Stimulated activated naive CD8-positive, alpha-beta T cell treated with anti-CD3 and anti-CD28 coated beads, Interleukin-15, Interleukin-2, amounts not matched to agents 100 ng/mL and 50 ng/mL, for 24 hours (primary cell): Measurements from ENCODE around the gene NHSL2.
"Not testable (repeated sequence)": the region's sequence is repeated elsewhere in the genome, so short reads cannot be mapped to it uniquely, and the experiment has no call there.

ENCODE experiments used
- H3K27ac Mint-ChIP-seq: one replicate; pipeline ENCODE4 v1.8.0; 2021; ENCODE audit warnings: mild to moderate bottlenecking, mixed read lengths
- H3K27me3 Mint-ChIP-seq: one replicate; pipeline ENCODE4 v1.8.0; 2021; ENCODE audit warnings: mixed read lengths
- H3K36me3 Mint-ChIP-seq: one replicate; pipeline ENCODE4 v1.8.0; 2021; ENCODE audit warnings: low read depth, mixed read lengths
- H3K4me1 Mint-ChIP-seq: one replicate; pipeline ENCODE4 v1.8.0; 2021; ENCODE audit warnings: low read depth, mixed read lengths
- H3K4me3 Mint-ChIP-seq: one replicate; pipeline ENCODE4 v1.8.0; 2021; ENCODE audit warnings: mild to moderate bottlenecking, mixed read lengths
- H3K9me3 Mint-ChIP-seq: one replicate; pipeline ENCODE4 v1.8.0; 2021; ENCODE audit warnings: mixed read lengths

NHSL2 gene

DNA sequence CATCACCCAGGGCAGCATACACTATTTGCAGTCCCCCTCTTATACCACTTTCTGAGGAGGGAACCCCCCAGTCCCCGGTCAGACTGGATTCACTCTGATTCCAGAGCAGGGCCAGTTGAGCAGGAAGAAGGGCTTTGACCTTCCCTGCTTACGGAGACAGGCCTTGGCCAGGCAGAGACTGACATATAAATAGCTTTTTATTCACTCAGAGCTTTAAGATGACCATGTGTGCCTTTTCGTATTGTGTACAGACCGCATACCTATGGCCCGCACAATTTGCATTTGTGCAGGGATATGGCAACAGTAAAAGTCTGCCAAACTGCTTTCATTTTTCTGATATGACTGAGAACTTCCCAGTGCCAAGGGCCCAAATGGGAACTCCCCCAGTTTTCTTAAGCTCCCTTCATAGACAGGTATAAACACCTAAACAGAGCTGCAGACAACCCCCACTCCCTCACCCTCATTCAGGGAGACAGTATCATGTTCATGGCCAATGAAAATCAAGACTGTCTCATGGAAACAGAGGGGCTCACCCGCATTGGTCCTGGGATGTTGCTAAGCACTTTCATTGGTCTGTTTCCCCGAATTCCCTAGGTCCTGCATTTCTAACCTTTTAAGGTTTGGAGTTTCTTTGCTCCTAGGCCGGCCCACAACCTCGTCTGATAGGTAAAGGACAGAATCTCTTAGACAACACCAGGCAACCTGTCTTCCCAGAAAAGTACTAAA is 135.1 kb downstream of the NHSL2 start:
- H3K9me3 Mint-ChIP-seq: no peaks in the 10 kb centered on the region
- no peaks in the 10 kb centered on the region for H3K36me3 Mint-ChIP-seq
- H3K4me3 Mint-ChIP-seq: no peak overlapping the region
- H3K4me1 Mint-ChIP-seq: peaks cover 10% of the 10 kb centered on the region
- no peak overlapping the region for H3K27ac Mint-ChIP-seq
- H3K27me3 Mint-ChIP-seq: peaks cover 3% of the 10 kb centered on the region

DNA sequence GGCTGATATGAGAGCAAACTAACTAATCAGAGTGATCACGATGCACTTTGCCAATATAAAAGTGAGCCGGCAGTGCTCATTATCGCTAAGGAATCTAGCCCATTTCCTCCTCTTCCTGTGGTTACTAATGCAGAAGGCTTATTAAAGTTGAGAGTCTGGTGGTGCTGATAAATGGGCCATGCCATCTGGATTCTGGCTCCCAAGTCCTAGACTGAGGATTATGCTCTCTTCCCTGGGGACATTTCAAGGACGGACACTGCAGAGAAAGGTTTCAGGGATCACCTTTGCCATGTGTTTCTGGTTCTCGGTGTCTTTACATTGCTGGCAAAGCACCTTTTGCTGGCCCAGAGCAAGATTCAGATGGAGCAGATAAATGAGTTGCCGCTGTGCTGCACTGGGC is 135.8 kb downstream of the NHSL2 start:
- Mint-ChIP-seq H3K27ac (no peak overlapping the region), H3K4me3 (no peak overlapping the region), H3K4me1 (peaks cover 10% of the 10 kb centered on the region), H3K9me3 (no peaks in the 10 kb centered on the region), H3K36me3 (no peaks in the 10 kb centered on the region), H3K27me3 (no peaks in the 10 kb centered on the region)

DNA sequence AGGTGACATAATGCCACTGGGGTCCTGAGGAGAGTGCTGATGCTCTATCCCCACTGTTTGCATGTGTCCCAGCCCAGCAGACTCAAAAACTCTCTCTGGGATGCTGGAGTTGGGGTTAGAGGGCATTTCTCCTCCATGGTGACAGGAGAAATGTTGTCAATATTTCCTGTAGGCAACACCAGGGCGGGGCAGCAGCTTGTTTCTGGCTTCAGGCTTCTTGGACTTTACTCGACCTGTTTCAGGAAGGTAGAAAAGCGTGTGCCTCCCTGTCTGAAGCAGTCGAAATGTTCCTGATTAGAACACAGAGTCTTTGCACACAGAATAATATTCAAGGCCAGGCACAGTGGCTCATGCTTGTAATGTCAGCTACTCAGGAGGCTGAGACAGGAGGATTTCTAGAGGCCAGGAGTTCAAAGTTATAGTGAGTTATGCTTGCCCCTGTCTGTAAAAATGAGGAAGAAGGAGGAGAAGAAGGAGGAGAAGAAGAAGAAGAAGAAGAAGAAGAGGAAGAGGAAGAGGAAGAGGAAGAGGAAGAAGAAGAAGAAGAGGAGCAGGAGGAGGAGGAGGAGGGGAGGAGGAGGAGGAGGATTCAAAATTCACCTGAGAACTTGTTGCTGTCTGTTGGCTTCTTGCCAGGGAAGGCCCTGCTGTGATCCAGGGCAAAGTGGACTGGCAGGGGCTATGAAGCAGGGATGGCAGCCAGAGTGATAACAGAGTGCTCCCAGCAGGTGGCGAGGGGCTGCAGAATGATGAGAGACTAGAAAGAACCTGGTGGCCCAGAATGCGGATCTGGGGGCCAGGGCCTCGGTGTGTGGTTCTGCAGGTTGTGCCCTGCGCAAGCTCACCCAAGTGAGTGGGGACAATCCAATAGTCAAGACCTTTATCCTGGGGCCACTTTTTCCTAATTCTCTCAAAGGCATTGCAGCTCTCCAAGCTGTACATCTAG is 138.1 kb downstream of the NHSL2 start:
- H3K4me3 Mint-ChIP-seq: no peak overlapping the region
- H3K36me3 Mint-ChIP-seq: no peaks in the 10 kb centered on the region
- no peak overlapping the region for H3K27ac Mint-ChIP-seq
- H3K27me3 Mint-ChIP-seq: no peaks in the 10 kb centered on the region
- no peaks in the 10 kb centered on the region for H3K9me3 Mint-ChIP-seq
- H3K4me1 Mint-ChIP-seq: peaks cover 10% of the 10 kb centered on the region

DNA sequence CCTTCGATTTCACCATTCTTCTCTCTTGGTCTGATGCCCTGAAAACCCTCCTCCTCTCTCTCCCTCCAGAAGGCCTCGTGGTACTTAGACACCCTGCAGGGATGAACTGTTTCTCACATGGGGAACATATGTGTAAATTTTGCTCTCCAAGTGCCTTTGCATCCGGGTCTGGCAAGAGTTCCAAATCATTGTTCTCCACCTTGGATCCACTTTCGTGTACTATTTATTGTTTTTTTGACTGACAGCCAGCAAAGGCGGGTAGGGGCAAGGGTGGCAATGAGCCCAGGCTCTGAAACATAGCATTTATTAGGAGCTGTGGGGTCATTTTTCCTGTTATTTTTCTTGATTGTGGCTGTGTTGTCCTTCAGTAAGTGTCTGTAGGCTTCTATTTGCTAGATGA is 139.4 kb downstream of the NHSL2 start:
- Mint-ChIP-seq H3K4me1 (peaks cover 10% of the 10 kb centered on the region), H3K4me3 (no peak overlapping the region), H3K27me3 (no peaks in the 10 kb centered on the region), H3K36me3 (no peaks in the 10 kb centered on the region), H3K27ac (no peak overlapping the region), H3K9me3 (no peaks in the 10 kb centered on the region)

DNA sequence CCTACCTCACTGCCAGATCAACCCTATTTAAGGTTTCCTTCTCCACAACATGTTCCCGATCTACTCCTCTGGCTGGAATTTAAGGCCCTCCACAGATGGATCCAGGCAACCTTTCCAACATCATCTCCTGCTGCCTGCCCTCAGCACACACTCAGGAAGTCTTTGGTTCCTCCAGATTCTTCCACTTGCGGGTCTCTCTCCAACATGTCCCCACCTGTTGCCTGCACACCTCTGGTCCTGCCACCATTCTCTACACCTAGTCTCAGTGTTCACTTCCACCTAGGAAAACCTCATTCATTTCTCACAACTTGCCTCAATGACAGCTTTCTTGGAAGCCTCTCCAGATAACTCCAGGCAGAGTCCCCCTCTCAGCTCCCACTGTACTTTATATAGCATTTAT is 140.9 kb downstream of the NHSL2 start:
- Mint-ChIP-seq H3K27ac (no peak overlapping the region), H3K9me3 (no peaks in the 10 kb centered on the region)

DNA sequence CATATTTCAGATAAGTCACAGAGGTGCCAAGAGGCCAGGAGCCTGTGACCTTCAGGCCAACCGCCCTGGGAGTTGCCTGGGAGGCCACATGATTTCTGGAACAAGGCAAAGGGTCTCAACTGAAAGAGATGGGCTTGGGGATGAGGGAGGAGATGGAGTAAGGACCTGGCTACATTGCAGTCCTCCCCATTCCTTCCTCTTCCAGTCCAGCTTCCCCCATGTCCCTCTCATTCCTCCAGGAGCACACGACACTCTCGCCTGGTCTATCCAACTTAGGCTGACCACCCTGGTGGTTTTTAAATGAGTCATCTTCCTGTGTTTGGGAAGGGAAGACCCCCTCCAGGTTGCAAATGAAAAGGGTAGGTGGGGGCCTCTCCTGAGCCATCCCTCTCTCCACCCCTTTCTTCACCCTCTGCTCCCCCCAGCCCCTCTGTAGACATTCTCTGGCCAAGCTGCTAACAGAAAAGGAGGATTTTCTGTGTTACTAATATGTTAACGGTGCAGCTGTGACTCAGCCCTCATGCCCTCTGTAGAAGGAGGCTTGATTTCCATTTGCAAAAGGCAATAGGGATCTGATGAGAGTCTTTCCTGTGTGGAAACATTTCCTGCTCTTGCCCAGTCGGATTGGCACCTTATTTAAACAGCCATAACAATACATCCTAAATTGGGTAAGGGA is 141.9 kb downstream of the NHSL2 start:
- Mint-ChIP-seq H3K36me3 (no peaks in the 10 kb centered on the region), H3K4me1 (no peaks in the 10 kb centered on the region), H3K4me3 (no peak overlapping the region), H3K27ac (no peak overlapping the region), H3K9me3 (no peaks in the 10 kb centered on the region), H3K27me3 (no peaks in the 10 kb centered on the region)

More for the DNA sequence above, 140.9 kb downstream of the NHSL2 start:
- Mint-ChIP-seq H3K36me3 (no peaks in the 10 kb centered on the region), H3K4me3 (no peak overlapping the region), H3K4me1 (no peaks in the 10 kb centered on the region), H3K27me3 (no peaks in the 10 kb centered on the region)

DNA sequence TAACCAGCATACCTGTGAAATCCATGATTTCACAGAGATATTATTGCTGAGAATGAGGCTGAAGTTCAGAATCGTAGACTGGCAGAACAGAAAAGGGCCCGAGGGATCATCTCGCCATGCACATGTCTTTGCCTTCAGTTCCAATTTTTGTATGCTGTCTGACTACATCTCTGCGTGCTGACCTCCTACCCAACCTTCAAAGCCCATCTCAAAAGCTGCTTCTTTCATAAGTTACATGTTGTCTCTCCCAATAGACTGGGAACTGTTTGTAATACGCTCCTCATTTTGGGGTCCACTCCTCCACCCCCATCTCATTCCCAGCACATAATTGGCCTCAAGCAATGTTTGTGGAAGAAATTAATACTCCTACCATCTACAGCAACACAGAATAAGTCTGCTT is 142.9 kb downstream of the NHSL2 start:
- no peaks in the 10 kb centered on the region for H3K36me3 Mint-ChIP-seq
- H3K4me3 Mint-ChIP-seq: no peak overlapping the region
- no peak overlapping the region for H3K27ac Mint-ChIP-seq
- no peaks in the 10 kb centered on the region for H3K27me3 Mint-ChIP-seq
- no peaks in the 10 kb centered on the region for H3K9me3 Mint-ChIP-seq
- no peaks in the 10 kb centered on the region for H3K4me1 Mint-ChIP-seq

DNA sequence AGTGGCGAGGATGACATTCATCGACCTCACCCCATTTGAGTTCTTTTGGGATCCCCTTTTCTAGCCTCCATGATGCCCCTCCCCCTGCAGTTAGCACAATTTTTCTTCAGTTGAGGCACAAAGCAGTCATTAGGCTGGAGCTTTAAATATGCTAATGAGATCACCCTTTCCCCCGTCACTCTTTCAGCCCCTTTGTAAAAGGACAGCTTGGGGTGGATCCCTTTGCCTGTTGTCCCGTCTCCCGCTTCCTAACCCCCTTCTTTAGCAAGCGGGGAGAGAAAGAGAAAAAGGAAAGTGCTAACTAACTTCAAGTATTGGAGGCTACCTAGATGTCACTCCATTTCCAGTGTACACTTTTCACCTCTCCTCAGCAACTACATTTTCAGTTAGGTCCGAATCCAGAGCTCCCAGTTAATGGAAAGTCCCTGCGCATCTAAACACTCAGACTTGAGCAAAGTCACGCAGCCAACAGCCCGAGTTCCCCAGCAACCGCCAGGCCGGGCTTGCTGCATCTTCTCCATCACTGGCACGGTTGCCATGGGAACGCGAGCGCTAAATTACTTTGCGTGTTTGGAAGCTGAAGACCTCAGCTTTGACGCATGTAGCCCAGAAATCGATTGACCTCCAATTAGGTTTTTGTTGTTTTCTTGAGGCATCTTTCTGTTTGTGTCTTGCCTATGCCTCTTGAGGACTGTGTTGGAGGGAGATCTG is 144.3 kb downstream of the NHSL2 start:
- H3K27ac Mint-ChIP-seq: no peak overlapping the region

DNA sequence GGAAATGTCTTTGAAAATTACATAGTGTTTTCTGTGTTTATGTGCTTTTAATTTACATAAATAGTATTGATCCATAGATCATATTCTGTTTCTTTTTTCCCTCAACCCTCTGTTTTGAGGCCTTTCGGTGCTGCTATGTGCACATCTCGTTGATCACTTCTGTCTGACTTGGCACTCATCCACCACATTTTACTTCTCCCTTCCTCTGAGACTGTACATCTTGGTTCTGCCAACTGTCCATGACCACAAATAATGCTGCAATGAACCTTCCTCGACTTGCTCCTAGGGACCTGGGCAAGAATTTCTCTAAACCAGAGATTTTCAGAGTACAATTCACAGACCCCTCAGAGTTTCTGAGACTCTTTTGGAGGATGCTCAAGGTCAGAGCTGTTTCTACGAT is 146.7 kb downstream of the NHSL2 start:
- Mint-ChIP-seq H3K9me3 (no peaks in the 10 kb centered on the region), H3K4me1 (no peaks in the 10 kb centered on the region), H3K27me3 (no peaks in the 10 kb centered on the region), H3K27ac (no peak overlapping the region), H3K36me3 (no peaks in the 10 kb centered on the region), H3K4me3 (no peak overlapping the region)

More for the DNA sequence above, 144.3 kb downstream of the NHSL2 start:
- no peaks in the 10 kb centered on the region for H3K9me3 Mint-ChIP-seq
- no peak overlapping the region for H3K4me3 Mint-ChIP-seq
- H3K4me1 Mint-ChIP-seq: no peaks in the 10 kb centered on the region
- no peaks in the 10 kb centered on the region for H3K27me3 Mint-ChIP-seq
- no peaks in the 10 kb centered on the region for H3K36me3 Mint-ChIP-seq

DNA sequence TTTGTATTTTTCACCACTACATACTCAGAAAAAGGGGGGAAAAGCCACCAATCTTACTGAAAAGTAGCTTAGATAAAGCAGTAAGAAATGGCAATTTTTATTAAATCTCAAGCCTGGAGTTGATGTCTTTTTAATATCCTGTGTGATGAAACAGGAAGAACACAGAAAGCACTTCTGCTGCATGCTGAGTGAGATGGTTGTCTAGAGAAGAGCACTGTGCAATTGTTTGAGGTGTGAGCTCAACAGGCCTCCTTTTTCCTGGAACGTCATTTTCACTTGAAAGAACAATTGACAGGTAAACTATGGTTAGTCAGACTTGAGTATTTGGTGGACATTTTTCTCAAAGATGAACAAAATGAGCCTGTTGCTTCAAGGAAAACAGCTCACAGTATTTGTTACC is 147.2 kb downstream of the NHSL2 start:
- no peaks in the 10 kb centered on the region for H3K36me3 Mint-ChIP-seq
- no peak overlapping the region for H3K27ac Mint-ChIP-seq
- no peak overlapping the region for H3K4me3 Mint-ChIP-seq
- no peaks in the 10 kb centered on the region for H3K4me1 Mint-ChIP-seq
- no peaks in the 10 kb centered on the region for H3K9me3 Mint-ChIP-seq
- H3K27me3 Mint-ChIP-seq: no peaks in the 10 kb centered on the region

DNA sequence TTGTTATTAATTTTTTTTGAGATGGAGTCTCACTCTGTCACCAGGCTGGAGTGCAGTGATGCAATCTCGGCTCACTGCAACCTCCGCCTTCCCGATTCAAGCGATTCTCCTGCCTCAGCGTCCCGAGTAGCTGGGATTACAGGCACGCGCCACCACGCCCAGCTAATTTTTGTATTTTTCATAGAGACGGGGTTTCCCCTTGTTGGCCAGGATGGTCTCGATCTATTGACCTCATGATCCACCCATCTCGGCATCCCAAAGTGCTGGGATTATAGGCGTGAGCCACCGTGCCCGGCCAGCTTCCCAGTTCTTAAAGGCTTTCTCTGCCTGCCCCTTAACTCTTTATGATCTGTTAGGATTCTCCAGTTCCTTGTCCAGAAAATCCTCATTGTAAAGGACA is 147.7 kb downstream of the NHSL2 start:
- not testable (repeated sequence) for H3K4me1 Mint-ChIP-seq, H3K9me3 Mint-ChIP-seq, H3K27ac Mint-ChIP-seq, H3K36me3 Mint-ChIP-seq, H3K4me3 Mint-ChIP-seq, H3K27me3 Mint-ChIP-seq

DNA sequence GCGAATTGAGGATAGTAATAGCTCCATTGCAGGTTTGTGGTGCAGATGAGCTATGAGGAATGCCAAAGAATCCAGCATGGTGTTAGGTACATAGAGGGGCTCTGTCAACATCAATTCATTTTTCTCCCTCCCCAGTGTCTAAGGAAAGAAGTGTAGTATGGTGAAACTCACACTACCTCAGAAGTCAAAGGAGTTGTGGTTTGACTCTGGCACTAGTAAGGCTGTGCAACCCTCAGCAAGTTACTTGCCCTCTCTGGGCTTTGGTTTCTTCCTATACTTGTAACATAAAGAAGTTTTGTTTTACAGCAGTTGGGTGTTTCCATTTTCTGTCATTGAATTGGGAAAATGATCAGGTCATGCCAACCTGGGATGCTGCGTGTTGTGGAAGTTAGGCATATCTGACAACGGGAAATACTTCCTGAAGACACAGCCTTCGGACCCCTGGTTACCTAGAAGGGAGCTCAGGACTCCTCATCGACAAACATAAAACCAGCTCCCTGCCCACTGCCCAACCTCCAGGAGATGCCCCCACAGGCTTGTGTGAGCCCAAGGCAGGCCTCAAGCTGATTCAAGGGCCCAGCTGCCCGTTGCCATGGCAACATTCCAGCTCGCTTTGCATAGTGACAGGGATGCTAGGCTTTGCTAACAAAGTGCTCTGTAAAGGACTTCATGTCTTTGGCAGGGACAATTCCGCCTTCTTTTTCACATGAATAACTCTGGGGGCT is 149.7 kb downstream of the NHSL2 start:
- Mint-ChIP-seq H3K36me3 (no peaks in the 10 kb centered on the region), H3K4me1 (no peaks in the 10 kb centered on the region), H3K27ac (no peak overlapping the region), H3K9me3 (no peaks in the 10 kb centered on the region), H3K4me3 (no peak overlapping the region), H3K27me3 (no peaks in the 10 kb centered on the region)

DNA sequence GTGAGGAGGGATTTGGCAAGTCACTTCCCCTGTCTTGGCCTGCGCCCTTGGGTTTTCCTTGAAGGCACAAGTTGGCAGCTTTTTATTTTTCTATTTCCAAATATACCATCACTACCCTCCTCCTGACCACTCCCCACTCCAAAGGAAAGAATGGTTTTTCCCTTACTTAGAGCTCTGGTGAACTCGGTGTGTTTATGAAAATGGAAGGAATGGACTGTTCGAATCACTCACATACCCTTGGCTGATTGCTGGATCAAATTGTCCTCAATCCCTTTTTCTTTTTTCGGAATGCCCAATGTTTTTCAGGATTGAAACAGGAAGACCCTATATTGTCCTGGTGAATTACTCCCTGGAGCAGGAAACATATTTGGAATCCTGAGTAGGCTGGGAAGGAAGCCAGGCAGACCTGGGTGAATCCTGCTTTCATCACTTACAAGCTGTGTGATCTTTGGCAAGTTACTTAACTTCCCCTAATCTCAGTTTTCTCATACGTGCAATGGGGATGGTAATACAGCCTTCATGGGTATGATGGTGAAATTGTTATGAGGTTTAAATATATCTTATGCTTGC is 150.4 kb downstream of the NHSL2 start:
- no peak overlapping the region for H3K4me3 Mint-ChIP-seq
- no peaks in the 10 kb centered on the region for H3K4me1 Mint-ChIP-seq
- H3K9me3 Mint-ChIP-seq: no peaks in the 10 kb centered on the region
- peaks cover 3% of the 10 kb centered on the region for H3K27me3 Mint-ChIP-seq
- no peaks in the 10 kb centered on the region for H3K36me3 Mint-ChIP-seq
- no peak overlapping the region for H3K27ac Mint-ChIP-seq

DNA sequence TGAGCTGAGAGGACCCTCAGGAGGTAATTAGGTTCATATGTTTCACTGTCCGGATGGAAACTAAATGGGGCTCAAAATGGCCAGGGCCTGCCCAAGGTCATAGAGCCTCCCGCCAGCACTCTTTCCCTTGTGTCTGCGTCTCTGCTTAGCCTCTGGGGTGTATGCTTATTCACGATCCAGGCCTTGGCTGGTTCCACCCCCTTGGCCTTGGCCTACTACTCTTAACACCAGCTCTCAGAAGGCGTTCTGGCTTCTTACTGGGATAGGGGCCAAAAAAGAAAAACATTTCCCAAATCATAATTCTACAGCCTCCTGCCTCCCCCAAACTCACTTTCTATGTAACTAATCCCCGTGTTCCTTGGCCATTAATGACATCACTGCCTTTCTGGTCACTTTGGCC is 152.3 kb downstream of the NHSL2 start:
- H3K9me3 Mint-ChIP-seq: no peaks in the 10 kb centered on the region
- peaks cover 17% of the 10 kb centered on the region for H3K27me3 Mint-ChIP-seq

More for the DNA sequence above, 152.3 kb downstream of the NHSL2 start:
- Mint-ChIP-seq H3K4me3 (no peak overlapping the region), H3K4me1 (no peaks in the 10 kb centered on the region), H3K36me3 (no peaks in the 10 kb centered on the region), H3K27ac (no peak overlapping the region)
